SKM-1 treated with dmso at 0.1 percent for 144 hours (cell line): ENCODE results near the gene NRG4.
"Not testable (repeated sequence)": the region's sequence is repeated elsewhere in the genome, so short reads cannot be mapped to it uniquely, and the experiment has no call there.

Source experiments
- DNase-seq: peaks from one replicate; lab custom pipeline; 2025; ENCODE audit not compliant: unreplicated experiment; lab: John Stamatoyannopoulos, UW

Gene NRG4

GRCh38 chr15:75995611-75996010 is 16.6 kb downstream of the NRG4 start:
- no peak for DNase-seq

- DNase-seq: no peak
These were observed 18.0 kb downstream of the NRG4 start for GRCh38 chr15:75994220-75994619.

GRCh38 chr15:75992897-75993296 is 19.3 kb downstream of the NRG4 start:
- DNase-seq: no peak

DNA sequence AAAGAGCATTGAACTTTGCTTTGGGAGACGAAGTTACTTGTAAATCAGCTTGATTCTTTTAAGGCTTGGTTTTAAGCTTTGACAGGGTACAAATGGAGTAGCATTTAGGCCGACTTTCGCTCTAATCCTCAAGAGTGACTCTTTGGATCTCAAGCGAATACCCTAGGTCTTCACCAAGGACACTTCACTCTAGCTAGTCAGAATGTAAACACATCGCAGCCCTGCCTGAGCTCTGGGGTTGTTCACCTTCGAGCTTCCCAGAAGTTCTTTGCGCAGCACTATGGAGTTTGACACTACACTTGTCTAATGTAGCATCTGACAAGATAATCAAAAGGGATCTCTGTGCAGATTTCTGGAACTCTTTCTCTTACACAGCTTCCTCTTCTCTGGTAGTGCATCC is 22.3 kb downstream of the NRG4 start:
- no peak for DNase-seq

GRCh38 chr15:75989045-75989444 is 23.2 kb downstream of the NRG4 start:
- no peak for DNase-seq

GRCh38 chr15:75985971-75986370 is 26.3 kb downstream of the NRG4 start:
- no peak for DNase-seq

DNA sequence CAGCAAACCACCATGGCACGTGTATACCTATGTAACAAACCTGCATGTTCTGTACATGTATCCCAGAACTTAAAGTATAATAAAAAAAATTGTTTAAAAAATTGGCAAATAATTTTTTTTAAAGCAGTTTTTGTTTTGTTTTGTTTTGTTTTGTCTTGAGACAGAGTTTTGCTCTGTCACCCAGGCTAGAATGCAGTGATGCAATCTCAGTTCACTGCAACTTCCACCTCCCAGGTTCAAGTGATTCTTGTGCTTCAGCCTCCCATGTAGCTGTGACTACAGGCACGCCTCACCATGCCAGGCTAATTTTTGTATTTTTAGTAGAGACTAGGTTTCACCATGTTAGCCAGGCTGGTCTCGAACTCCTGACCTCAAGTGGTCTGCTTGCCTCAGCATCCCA is 27.5 kb downstream of the NRG4 start:
- DNase-seq: not testable (repeated sequence)

GRCh38 chr15:75982468-75982867 is 29.8 kb downstream of the NRG4 start:
- no peak for DNase-seq

GRCh38 chr15:75981149-75981815 is 30.9 kb downstream of the NRG4 start:
- DNase-seq: no peak

GRCh38 chr15:75976766-75977165 is 35.5 kb downstream of the NRG4 start:
- DNase-seq: not testable (repeated sequence)

DNA sequence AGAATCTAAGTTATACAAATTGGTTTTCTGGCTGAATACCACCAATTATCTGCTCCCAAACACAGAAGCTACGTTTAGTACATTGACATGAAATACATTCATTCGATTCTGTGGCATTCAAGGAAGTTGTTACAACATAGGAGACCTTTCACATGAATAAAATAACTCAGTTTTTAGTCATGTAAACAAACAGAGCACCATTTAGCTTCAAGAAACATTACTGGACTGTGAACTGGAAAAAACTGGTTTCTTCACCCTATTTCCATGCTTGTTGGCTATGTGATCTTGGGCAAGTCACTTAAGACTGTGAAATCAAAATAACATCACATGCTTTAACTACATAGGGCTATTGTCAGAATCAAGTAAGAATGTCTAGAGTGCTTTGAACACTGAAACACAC is 46.2 kb downstream of the NRG4 start:
- no peak for DNase-seq

- DNase-seq: no peak
These were observed 50.9 kb downstream of the NRG4 start for GRCh38 chr15:75961331-75961730.

GRCh38 chr15:75955720-75956119 is 56.5 kb downstream of the NRG4 start:
- DNase-seq: no peak

- no peak for DNase-seq
These were observed 59.7 kb downstream of the NRG4 start for GRCh38 chr15:75952525-75952924.

GRCh38 chr15:75948761-75949296 is 63.4 kb downstream of the NRG4 start:
- DNase-seq: no peak

GRCh38 chr15:75947092-75947491 is 65.1 kb downstream of the NRG4 start:
- DNase-seq: no peak

GRCh38 chr15:75945953-75946352 is 66.3 kb downstream of the NRG4 start:
- DNase-seq: no peak

DNA sequence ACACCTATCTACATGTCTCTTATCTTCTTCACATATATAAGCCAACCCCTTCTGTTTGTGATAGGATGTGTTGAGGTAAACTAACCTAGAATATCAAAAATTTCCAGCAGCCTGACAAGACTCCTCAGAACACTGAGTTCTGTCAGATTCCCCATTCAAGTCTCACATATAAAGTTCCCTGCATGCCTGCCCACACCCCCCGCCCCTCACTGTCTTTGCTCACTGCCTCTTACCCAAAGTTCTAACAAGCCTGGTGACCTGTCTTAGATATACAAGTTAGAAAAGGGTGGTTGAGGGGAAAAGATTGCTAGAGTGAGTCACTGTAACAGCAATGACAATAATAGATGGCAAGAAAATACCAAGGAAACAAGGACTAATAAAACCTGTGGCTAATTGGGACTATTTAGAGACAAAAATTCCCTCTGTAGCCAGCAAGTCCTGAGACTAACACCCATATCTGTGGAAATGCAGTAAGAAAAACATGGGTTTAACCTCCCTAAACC is 68.5 kb downstream of the NRG4 start:
- DNase-seq: no peak

GRCh38 chr15:75943246-75943645 is 69.0 kb downstream of the NRG4 start:
- DNase-seq: no peak

DNA sequence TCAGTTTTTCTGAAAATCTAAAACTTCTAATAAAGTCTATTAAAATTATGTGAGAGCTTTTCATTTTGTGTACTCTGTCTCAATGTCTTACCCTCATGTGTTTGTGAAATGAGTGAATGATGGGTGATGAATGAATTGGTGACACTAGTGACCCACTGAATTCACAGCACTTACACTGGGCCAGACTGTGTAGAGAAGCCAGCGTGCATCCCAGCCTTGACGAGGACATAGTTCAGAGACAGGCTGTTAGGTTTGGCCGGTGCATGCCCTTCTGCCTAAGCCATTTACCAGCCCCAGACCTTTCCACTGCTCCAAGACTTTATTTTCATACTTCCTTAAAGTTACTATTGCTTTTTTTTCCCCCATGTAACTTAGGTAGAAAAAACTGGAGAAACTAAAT is 69.8 kb downstream of the NRG4 start:
- DNase-seq: no peak

DNA sequence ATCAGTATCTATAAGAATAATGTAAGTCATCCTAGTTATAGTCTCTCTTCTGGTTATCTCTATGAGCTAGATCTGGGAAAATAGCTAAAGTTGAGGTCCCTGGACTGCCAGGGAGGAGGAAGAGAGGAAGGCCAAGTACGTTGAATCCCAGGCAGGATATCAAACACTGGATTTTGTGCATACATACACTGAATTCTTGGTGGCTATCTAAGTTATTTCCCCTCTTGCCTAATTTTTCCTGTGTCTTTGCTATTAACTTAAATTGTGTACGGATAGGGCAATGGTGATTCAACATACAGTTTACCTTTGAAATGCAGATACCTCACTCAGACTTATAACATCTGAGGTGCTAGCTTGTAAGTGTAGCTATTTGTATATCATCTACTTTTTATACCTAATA is 81.4 kb downstream of the NRG4 start:
- DNase-seq: no peak

DNA sequence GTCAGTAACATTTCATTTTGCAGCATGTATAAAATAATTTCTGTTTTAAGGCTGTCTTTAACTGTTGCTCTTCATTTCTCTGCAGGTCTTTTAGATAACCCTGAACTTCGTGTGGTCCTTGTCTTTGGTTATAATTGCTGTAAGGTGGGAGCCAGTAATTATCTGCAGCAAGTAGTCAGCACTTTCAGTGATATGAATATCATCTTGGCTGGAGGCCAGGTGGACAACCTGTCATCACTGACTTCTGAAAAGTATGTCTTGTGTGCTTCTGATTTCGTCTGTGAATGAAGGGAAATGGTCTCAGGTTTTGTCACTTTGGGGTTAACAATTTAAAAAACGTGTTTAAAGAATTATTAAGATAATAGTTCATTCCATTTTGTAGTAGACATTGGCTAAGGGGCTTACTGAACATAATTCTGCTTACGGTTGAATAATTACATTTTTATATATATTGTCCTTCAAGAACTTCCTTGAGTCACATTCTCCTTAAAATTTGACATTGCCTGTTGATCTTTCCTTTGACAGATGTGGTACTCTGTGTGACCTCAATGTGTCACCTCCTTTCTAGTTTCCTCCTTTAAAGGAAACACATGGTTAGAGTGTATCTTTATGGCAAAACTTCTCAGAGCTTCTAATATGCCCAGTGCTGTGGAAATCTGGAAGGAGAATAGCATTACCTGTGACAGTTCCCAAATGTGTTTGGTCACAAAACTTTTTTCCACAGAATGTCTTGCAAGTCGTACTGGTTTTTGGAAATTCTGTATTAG is 82.2 kb downstream of the NRG4 start:
- no peak for DNase-seq
